Activated CD4-positive, alpha-beta T cell treated with anti-CD3 and anti-CD28 coated beads, Interleukin-2, amount 10 ng/mL, durations not matched to agents 7 days and 5 days (primary cell): ENCODE results near the gene OPA3. TPM values are rescaled to one million over a fixed set of nuclear protein-coding genes. Genes with fewer than 3 reads are reported as not detected.
A peak's percentile ranks its signal among the peaks of the same experiment; 100 is the strongest.

ENCODE experiments used
- CTCF ChIA-PET: fragments of 350-600 bp; sonication (Branson Sonifier 250); formaldehyde crosslinking; loops from one replicate; lab custom pipeline; 2021; ENCODE audit warnings: antibody characterized with exemption; lab: Charles Lee
- POLR2A ChIA-PET: fragments of 350-600 bp; sonication (Branson Sonifier 250); formaldehyde crosslinking; loops from one replicate; lab custom pipeline; 2021; ENCODE audit warnings: antibody characterized with exemption; lab: Charles Lee
- DNase-seq: peaks from one replicate; pipeline ENCODE4 v3.0.0-alpha.2; 2020
- H3K27ac Mint-ChIP-seq: one replicate; pipeline ENCODE4 v1.8.0; 2021; ENCODE audit warnings: mild to moderate bottlenecking, moderate library complexity, mixed read lengths
- H3K27me3 Mint-ChIP-seq: one replicate; pipeline ENCODE4 v1.8.0; 2021; ENCODE audit warnings: mixed read lengths
- H3K36me3 Mint-ChIP-seq: one replicate; pipeline ENCODE4 v1.8.0; 2021; ENCODE audit warnings: low read depth, mixed read lengths
- H3K4me1 Mint-ChIP-seq: one replicate; pipeline ENCODE4 v1.8.0; 2021; ENCODE audit warnings: mixed read lengths
- H3K4me3 Mint-ChIP-seq: one replicate; pipeline ENCODE4 v1.8.0; 2021; ENCODE audit warnings: mild to moderate bottlenecking, moderate library complexity, mixed read lengths
- H3K9me3 Mint-ChIP-seq: one replicate; pipeline ENCODE4 v1.8.0; 2021; ENCODE audit warnings: mixed read lengths
- total RNA-seq, 2 experiments: library from RNA; stranded (reverse); gene quantifications; one replicate each; pipeline ENCODE4 v1.2.3, GENCODE V29; 2021

Gene OPA3
- total RNA-seq, 2 experiments from 2014 or later, result 12.6 to 13.4 TPM

DNA sequence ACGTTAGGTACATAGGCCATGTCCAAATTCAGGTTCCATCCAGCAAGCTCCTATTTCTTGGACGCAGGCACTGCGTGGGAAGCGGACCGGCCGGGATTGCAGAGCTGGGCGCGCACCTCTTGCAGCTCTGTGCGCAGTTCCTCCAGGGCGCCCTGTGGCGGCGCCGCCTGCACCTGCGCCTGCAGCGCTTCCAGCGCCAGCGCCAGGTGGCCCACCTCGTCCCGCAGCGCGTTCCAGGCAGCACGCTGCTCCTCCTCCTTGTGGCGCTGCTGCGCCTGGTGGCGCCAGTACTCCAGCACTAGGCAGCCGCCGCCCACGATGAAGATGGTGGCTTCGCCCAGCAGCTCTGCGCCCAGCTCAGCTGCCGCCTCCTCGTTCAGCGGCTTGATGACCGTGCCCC, 31.1 kb downstream of the OPA3 start:
- Mint-ChIP-seq H3K36me3 (no peaks in the 10 kb centered on the region), H3K27me3 (no peaks in the 10 kb centered on the region), H3K4me3 (no peak overlapping the region), H3K9me3 (no peaks in the 10 kb centered on the region), H3K4me1 (peaks cover 3% of the 10 kb centered on the region), H3K27ac (no peak overlapping the region)
- CTCF ChIA-PET, result interaction anchor here (0.7 kb wide), 1 partner anchor 69 kb away, joined by 3 read pairs; no protein-coding TSS in a partner anchor
- no peak for DNase-seq
- POLR2A ChIA-PET, result no interaction called here

DNA sequence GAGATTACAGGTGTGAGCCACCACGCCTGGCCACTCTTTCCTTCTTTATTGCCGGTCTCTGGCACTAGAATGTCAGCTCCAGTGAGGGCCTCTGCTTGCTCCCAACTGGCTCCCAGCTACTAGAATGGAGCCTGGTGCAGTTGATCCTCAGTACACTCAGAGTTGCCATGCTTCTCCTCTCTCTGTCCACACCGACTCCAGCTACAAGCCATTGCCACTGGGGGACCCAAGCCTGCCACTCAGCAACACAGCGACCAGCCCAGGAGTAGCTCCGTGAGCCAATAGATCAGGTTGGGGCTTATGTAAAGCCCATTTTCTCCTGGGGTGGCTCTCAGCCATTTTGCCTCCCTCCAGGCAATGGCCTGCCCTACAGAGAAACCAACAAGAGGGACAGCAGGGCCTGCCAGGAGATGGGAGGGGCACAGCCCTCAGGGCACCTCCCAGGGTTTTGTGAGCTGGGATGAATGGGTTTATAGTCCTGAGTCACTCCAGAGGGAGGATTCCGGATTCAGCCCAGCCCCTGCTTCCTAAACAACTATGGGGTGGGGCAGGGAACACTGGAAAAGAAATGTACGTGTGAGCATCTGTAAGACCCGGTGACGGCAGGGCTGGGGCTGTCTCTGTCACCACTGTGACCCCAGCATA, 36.5 kb downstream of the OPA3 start:
- ChIA-PET CTCF (interaction anchor here (3.1 kb wide), 1 partner anchor 11 kb away, joined by 13 read pairs; no protein-coding TSS in a partner anchor), POLR2A (no interaction called here)
- Mint-ChIP-seq H3K36me3 (no peaks in the 10 kb centered on the region), H3K27ac (no peak overlapping the region), H3K9me3 (no peaks in the 10 kb centered on the region), H3K4me3 (no peak overlapping the region), H3K4me1 (peaks cover 6% of the 10 kb centered on the region), H3K27me3 (no peaks in the 10 kb centered on the region)
- DNase-seq, result no peak

DNA sequence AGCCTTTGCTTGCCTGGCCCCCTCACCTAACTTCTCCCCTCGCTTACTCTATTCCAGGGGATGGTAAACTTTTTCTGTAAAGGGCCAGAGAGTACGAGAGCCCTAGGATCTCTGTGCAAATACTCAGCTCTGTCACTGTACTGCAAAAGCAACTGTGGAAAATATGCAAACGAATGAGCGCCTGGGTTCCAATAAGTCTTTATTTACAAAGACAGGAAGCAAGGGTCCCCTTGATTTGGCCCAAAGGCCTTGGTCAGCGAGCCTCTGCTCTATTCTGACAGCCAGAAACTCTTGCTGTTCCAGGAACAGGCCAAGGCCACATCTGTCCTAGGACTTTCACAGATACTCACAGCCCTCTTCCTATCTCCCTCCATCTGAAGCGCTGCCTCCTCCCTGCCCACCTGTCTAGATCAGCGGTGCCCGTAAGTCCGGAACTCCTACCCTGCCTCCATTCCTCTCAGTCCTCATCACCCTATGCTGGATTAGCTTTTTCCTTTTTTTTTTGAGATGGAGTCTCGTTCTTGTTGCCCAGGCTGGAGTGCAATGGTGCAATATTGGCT, 37.3 kb downstream of the OPA3 start:
- no peak overlapping the region for H3K27ac Mint-ChIP-seq
- ChIA-PET POLR2A (no interaction called here), CTCF (interaction anchor here (3.1 kb wide), 1 partner anchor 11 kb away, joined by 13 read pairs; no protein-coding TSS in a partner anchor)
- no peak overlapping the region for H3K4me3 Mint-ChIP-seq
- H3K36me3 Mint-ChIP-seq, result no peaks in the 10 kb centered on the region
- no peaks in the 10 kb centered on the region for H3K9me3 Mint-ChIP-seq
- no peaks in the 10 kb centered on the region for H3K27me3 Mint-ChIP-seq
- H3K4me1 Mint-ChIP-seq, result peaks cover 6% of the 10 kb centered on the region
- DNase-seq, result no peak

DNA sequence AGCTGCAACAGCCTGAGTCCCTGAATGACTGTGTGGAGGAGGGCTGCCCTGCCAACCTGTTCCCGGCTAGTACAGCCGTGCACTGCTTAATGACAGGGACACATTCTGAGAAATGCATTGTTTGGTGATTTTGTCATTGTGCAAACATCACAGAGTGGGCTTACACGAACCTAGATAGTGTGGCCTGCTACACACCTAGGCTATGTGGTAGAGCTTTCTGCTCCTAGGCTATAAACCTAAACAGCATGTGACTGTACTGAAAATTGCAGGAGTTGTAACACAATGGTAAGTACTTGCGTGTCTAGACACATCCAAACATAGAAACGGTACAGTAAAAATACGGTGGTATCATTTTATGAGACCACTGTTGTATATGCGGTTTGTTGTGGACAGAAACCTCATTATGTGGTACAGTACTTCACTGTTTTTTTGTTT, 42.4 kb downstream of the OPA3 start:
- Mint-ChIP-seq H3K36me3 (peaks cover 3% of the 10 kb centered on the region), H3K4me3 (no peak overlapping the region), H3K4me1 (peaks cover 6% of the 10 kb centered on the region), H3K27me3 (no peaks in the 10 kb centered on the region), H3K27ac (no peak overlapping the region), H3K9me3 (peaks cover 9% of the 10 kb centered on the region)
- no peak for DNase-seq
- POLR2A ChIA-PET, result no interaction called here
- CTCF ChIA-PET, result interaction anchor here (0.6 to 1.2 kb wide), 2 partner anchors 14 to 515 kb away, joined by 3 read pairs; no protein-coding TSS in a partner anchor

DNA sequence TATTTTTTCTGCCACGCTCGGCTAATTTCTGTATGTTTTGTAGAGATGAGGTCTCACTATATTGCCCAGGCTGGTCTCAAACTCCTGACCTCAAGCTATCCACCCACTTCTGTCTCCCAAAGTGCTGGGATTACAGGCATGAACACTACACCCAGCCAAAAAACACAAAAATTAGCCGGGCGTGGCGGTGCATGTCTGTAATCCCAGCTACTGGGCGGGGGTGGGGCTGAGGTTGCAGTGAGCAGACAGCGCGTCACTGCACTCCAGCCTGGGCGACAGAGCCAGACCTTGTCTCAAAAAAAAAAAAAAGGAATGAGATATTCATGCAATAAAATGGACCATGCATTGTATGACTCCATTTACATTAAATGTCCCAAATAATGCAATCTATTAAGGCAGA, 45.1 kb downstream of the OPA3 start:
- CTCF ChIA-PET, result no interaction called here
- peaks cover 6% of the 10 kb centered on the region for H3K4me1 Mint-ChIP-seq
- peaks cover 3% of the 10 kb centered on the region for H3K36me3 Mint-ChIP-seq
- DNase-seq, result no peak
- POLR2A ChIA-PET, result no interaction called here
- no peak overlapping the region for H3K4me3 Mint-ChIP-seq
- no peaks in the 10 kb centered on the region for H3K27me3 Mint-ChIP-seq
- no peak overlapping the region for H3K27ac Mint-ChIP-seq
- peaks cover 9% of the 10 kb centered on the region for H3K9me3 Mint-ChIP-seq

DNA sequence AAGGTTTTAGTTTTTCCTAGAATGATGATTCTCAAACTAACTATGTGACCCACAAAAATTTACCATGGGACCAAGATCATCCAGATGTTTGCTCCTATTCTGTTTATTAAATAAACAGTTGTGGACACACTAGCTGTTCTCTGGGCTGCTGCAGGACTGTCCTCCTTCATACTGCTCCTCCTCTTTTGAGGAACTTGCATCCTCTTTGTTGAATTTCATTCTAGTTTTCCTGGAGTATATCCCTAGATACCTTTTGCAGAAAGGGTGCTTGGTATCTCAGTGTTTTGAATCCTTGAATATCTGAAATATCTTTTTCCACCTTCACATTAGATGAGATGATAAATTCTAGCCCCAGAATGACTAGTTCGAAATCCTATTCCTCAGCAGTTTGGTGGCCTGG, 53.3 kb downstream of the OPA3 start:
- H3K9me3 Mint-ChIP-seq, result peaks cover 3% of the 10 kb centered on the region
- POLR2A ChIA-PET, result no interaction called here
- peaks cover 9% of the 10 kb centered on the region for H3K4me1 Mint-ChIP-seq
- H3K36me3 Mint-ChIP-seq, result peaks cover 24% of the 10 kb centered on the region
- CTCF ChIA-PET, result no interaction called here
- H3K4me3 Mint-ChIP-seq, result no peak overlapping the region
- DNase-seq, result no peak
- peaks cover 4% of the 10 kb centered on the region for H3K27me3 Mint-ChIP-seq
- H3K27ac Mint-ChIP-seq, result no peak overlapping the region

DNA sequence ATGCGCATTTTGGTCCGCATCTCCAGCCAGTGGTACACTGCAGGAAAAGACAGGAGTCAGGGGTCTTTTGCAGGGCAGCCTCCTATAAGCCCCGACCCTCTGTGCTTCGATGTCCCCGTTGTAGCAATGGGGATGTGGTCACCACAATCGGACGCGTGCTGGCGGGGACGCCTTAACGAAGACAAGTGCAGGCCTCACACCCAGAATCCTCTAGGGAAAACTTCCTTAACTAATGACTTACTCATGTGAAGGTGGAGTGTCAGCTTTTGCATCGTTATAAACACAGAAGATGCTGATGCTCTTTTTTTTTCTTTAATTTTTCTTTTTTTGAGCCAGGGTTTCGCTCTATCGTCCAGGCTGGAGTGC, 55.2 kb downstream of the OPA3 start:
- CTCF ChIA-PET, result interaction anchor here (0.6 to 1.9 kb wide), 2 partner anchors 29 to 326 kb away, joined by 4 to 5 read pairs; no protein-coding TSS in a partner anchor
- H3K4me3 Mint-ChIP-seq, result no peak overlapping the region

DNA sequence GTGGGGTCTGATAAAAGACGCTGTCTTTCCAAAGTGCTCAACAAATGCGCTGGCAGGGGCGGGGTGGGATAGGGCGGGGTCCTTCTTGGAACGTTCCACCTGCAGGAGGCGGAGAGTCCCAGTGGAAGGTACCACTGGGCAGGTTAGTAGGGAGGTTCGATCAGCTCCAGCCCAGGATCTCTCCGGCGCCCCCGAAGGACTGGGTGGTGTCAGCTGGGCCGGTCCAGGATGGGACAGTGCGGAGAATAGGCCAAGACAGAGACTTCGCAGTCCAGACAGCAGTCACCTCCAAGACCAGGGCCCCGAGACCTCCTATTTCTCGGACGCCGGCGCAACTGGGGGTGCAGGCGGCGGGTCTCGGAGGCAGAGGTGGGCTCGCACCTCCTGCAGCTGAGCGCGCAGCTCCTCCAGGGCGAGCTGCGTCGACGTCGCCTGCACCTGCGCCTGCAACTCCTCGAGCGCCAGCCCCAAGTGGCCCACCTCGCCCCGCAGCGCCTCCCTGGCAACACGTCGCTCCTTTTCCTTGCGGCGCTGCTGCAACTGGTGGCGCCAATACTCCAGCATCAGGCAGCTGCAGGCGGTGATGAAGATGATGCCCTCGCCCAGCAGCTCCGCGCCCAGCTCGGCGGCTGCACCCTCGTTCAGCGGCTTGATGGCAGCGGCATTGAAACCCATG, 55.7 kb downstream of the OPA3 start:
- H3K9me3 Mint-ChIP-seq, result peaks cover 3% of the 10 kb centered on the region
- no peak for DNase-seq
- H3K27me3 Mint-ChIP-seq, result peaks cover 4% of the 10 kb centered on the region
- no peak overlapping the region for H3K4me3 Mint-ChIP-seq
- ChIA-PET POLR2A (no interaction called here), CTCF (interaction anchor here (0.6 to 1.9 kb wide), 3 partner anchors 16 to 327 kb away, joined by 3 to 5 read pairs (median 4); no protein-coding TSS in a partner anchor)
- H3K27ac Mint-ChIP-seq, result no peak overlapping the region
- H3K36me3 Mint-ChIP-seq, result peaks cover 41% of the 10 kb centered on the region
- peaks cover 10% of the 10 kb centered on the region for H3K4me1 Mint-ChIP-seq

More for the DNA sequence above, 55.2 kb downstream of the OPA3 start:
- POLR2A ChIA-PET, result no interaction called here
- Mint-ChIP-seq H3K27me3 (peaks cover 4% of the 10 kb centered on the region), H3K4me1 (peaks cover 9% of the 10 kb centered on the region), H3K27ac (no peak overlapping the region), H3K36me3 (peaks cover 36% of the 10 kb centered on the region), H3K9me3 (peaks cover 3% of the 10 kb centered on the region)
- no peak for DNase-seq

DNA sequence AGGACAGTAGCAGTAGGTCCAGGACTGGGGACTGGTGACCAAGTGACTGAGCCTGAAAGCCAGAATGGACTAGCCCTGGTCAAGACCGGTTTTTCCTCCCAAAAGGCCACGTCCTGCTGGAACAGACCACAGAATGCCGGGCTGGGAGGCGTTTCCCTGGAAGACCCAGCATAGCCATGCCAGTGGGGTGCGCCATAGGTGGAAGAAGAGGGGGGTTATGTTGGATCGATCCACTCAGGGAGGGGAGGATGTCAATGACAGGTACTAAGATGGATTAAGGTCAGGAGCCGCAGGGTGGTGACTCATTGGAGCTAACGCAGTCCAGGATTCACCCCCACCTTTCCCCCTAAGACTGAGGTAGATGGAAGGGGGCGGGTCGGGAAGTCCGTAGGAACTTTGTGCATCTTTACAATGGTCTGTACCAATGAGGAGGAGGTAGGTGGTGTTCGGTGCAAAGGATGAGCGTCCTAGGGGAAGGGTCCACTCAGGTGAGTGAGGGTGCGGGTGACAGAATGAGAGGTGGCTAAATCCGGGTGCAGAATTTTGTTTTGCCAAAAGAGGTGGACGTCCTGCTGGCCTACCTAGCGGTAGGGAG, 56.4 kb downstream of the OPA3 start:
- Mint-ChIP-seq H3K9me3 (peaks cover 3% of the 10 kb centered on the region), H3K27ac (no peak overlapping the region), H3K36me3 (peaks cover 47% of the 10 kb centered on the region), H3K4me1 (peaks cover 17% of the 10 kb centered on the region), H3K27me3 (peaks cover 4% of the 10 kb centered on the region), H3K4me3 (no peak overlapping the region)
- no peak for DNase-seq
- ChIA-PET POLR2A (no interaction called here), CTCF (interaction anchor here (0.6 to 1.5 kb wide), 2 partner anchors 17 to 30 kb away, joined by 3 to 6 read pairs; no protein-coding TSS in a partner anchor)

DNA sequence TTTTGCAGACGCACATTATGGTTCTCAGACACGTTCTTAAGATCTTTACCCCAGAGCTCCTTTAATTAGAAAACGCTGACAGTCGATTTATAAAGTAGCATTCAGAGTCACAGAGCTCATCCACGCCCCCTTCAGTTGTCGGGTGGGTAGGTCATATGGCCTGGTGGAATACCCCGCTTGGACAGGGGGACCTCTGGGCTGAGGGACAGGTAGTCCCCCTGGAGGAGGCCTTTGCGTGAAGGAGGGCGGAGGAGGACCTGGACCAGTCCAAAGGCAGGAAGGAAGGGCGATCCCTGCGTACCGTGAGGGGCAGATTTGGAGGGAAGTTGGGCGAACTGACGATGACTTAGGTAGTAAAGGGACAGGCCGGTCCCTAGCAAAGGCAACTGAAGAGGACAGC, 56.9 kb downstream of the OPA3 start:
- peak overlapping the region; percentile 6 for H3K27ac Mint-ChIP-seq
- peaks cover 4% of the 10 kb centered on the region for H3K27me3 Mint-ChIP-seq
- ChIA-PET CTCF (interaction anchor here (1.5 kb wide), 2 partner anchors 31 to 114 kb away, joined by 6 to 7 read pairs; no protein-coding TSS in a partner anchor), POLR2A (no interaction called here)
- H3K36me3 Mint-ChIP-seq, result peaks cover 48% of the 10 kb centered on the region
- DNase-seq, result no peak
- peaks cover 18% of the 10 kb centered on the region for H3K4me1 Mint-ChIP-seq
- H3K4me3 Mint-ChIP-seq, result no peak overlapping the region
- peaks cover 3% of the 10 kb centered on the region for H3K9me3 Mint-ChIP-seq

DNA sequence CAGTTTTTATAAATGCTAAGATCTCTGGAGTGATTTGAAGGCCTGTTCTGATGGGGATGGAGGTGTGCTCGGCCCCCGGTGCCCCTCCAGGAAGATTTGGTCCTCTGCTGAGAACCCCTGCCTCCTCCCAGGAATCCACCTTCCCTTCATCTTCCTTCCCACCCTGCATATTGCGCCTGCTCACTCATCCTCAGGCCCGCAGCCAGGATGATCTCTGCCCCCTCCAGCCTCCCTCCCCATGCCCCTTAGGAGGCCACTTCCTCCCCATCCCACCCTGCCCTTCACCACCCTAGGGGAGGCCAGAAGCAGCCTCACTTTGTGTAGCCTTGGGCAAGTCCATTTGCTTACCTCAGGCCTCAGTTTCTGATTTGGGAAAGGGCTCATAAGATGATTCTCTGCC, 57.6 kb downstream of the OPA3 start:
- no peak for DNase-seq
- H3K4me1 Mint-ChIP-seq, result peaks cover 19% of the 10 kb centered on the region
- ChIA-PET POLR2A (no interaction called here), CTCF (interaction anchor here (1.4 to 1.5 kb wide), 3 partner anchors 32 to 115 kb away, joined by 3 to 7 read pairs (median 6); no protein-coding TSS in a partner anchor)
- no peak overlapping the region for H3K4me3 Mint-ChIP-seq
- H3K36me3 Mint-ChIP-seq, result peaks cover 49% of the 10 kb centered on the region
- peaks cover 3% of the 10 kb centered on the region for H3K9me3 Mint-ChIP-seq
- peaks cover 4% of the 10 kb centered on the region for H3K27me3 Mint-ChIP-seq
- no peak overlapping the region for H3K27ac Mint-ChIP-seq

DNA sequence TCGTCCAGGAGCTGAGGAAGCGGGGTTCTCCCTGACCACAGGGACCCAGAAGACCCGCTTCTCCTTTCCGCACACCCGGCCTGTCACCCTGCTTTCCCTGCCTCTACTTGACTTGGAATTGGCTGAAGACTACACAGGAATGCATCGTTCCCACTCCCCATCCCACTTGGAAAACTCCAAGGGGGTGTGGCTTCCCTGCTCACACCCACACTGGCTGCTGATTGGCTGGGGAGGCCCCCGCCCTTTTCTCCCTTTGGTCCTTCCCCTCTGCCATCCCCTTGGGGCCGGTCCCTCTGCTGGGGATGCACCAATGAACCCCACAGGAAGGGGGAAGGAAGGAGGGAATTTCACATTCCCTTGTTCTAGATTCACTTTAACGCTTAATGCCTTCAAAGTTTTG, 58.5 kb downstream of the OPA3 start:
- no peak for DNase-seq
- Mint-ChIP-seq H3K36me3 (peaks cover 51% of the 10 kb centered on the region), H3K4me1 (peaks cover 21% of the 10 kb centered on the region), H3K4me3 (no peak overlapping the region), H3K27ac (no peak overlapping the region), H3K9me3 (no peaks in the 10 kb centered on the region), H3K27me3 (peaks cover 4% of the 10 kb centered on the region)
- ChIA-PET POLR2A (interaction anchor here (0.6 kb wide), 1 partner anchor 31 kb away, joined by 7 read pairs; no protein-coding TSS in a partner anchor), CTCF (interaction anchor here (1.1 to 1.5 kb wide), 3 partner anchors 31 to 116 kb away, joined by 3 to 7 read pairs (median 3); no protein-coding TSS in a partner anchor)
